K562 (cell line): ENCODE data around the gene RITA1. TPM values are rescaled to one million over a fixed set of nuclear protein-coding genes. Genes with fewer than 3 reads are reported as not detected.

Experiments
- ATAC-seq: fragments of 200-7000 bp; cut with Tn5 transposase; 3 replicates; pipeline ENCODE4 v1.9.1; 2020; ENCODE audit warnings: moderate library complexity
- BruUV-seq: library from RNA; stranded (reverse); fragments of 400-500 nt; replicated peaks from 2 replicates; lab custom pipeline; 2021; lab: Mats Ljungman, UMichigan
- CTCF ChIA-PET: fragments of 300-600 bp; formaldehyde crosslinking; extraction: SDS; loops from one replicate; lab custom pipeline; 2021; ENCODE audit warnings: low intra/inter-chr PET ratio; lab: Yijun Ruan, JAX
- POLR2A ChIA-PET: fragments of 300-600, 350-650 bp; sonication (Branson Sonifier 250); formaldehyde crosslinking; extraction: SDS; loops from one replicate; lab custom pipeline; 2021; ENCODE audit warnings: antibody characterized with exemption, inconsistent platforms; lab: Yijun Ruan, JAX
- DNase-seq, 4 experiments: peaks; one replicate each; pipeline versions ENCODE4 v3.0.0 to v3.0.0-alpha.2; 2011 to 2018; ENCODE audit warnings: low spot score in 3 of 4, mixed read lengths in 3 of 4; ENCODE audit errors: extremely low read depth in 1 of 4
- FAIRE-seq: peaks from 2 replicates; lab custom pipeline; 2011; peaks lifted over from hg19 to GRCh38; lab: Jason Lieb, UNC
- H2AFZ ChIP-seq: 2 replicates; pipeline ENCODE4 v1.6.0; 2011; ENCODE audit warnings: low read depth, low read length, control low read depth, inconsistent platforms
- H3K27ac ChIP-seq: fragments of 200-600 bp; 3 replicates; pipeline ENCODE4 v1.8.0; 2011; ENCODE audit warnings: low read depth, mild to moderate bottlenecking, control low read depth, inconsistent platforms, low read length, moderate library complexity, mixed read lengths; ENCODE audit errors: extremely low read depth
- H3K27me3 ChIP-seq, 2 experiments: fragments of 300-600 bp in 1 of 2; 2 replicates in 1 of 2; 3 replicates in 1 of 2; pipeline versions ENCODE4 v1.6.0 to v1.8.0; 2011; ENCODE audit warnings: inconsistent platforms in 2 of 2, low read length in 2 of 2, mild to moderate bottlenecking in 1 of 2, mixed read lengths in 1 of 2, moderate library complexity in 1 of 2; ENCODE audit not compliant: control insufficient read depth in 2 of 2, insufficient read depth in 2 of 2
- H3K36me3 ChIP-seq: fragments of 300-600 bp; 3 replicates; pipeline ENCODE4 v1.8.0; 2011; ENCODE audit warnings: mild to moderate bottlenecking, low read length, inconsistent platforms; ENCODE audit not compliant: control insufficient read depth, insufficient read depth
- H3K4me1 ChIP-seq, 2 experiments: fragments of 200-600 bp in 1 of 2; replicated peaks in 1 of 2; 2 replicates in 1 of 2; 3 replicates in 1 of 2; pipeline versions ENCODE4 v1.5.1 to v1.8.0; 2011; ENCODE audit warnings: inconsistent platforms in 2 of 2, low read length in 2 of 2, mild to moderate bottlenecking in 1 of 2, mixed read lengths in 1 of 2, moderate library complexity in 1 of 2; ENCODE audit not compliant: control insufficient read depth in 2 of 2, insufficient read depth in 2 of 2
- H3K4me2 ChIP-seq: 2 replicates; pipeline ENCODE4 v1.6.1; 2011; ENCODE audit warnings: low read length, control low read depth, inconsistent platforms, mixed read lengths; ENCODE audit not compliant: insufficient read depth
- H3K4me3 ChIP-seq: fragments of 200-600 bp; sonication (generic), shearing (Covaris generic); 2 replicates; pipeline ENCODE4 v1.5.1; 2016; ENCODE audit warnings: control low read depth, inconsistent platforms
- H3K79me2 ChIP-seq: fragments of 200-600 bp; 3 replicates; pipeline ENCODE4 v1.8.0; 2011; ENCODE audit warnings: low read length, inconsistent platforms; ENCODE audit not compliant: control insufficient read depth, insufficient read depth
- H3K9ac ChIP-seq, 2 experiments: 2 replicates each; pipeline versions ENCODE4 v1.6.0 to v1.6.1; 2011; ENCODE audit warnings: low read depth in 2 of 2, low read length in 2 of 2, control low read depth in 1 of 2, inconsistent platforms in 1 of 2, mild to moderate bottlenecking in 1 of 2, mixed read lengths in 1 of 2; ENCODE audit not compliant: insufficient read depth in 1 of 2
- H3K9me1 ChIP-seq: one replicate; pipeline ENCODE4 v1.6.0; 2011; ENCODE audit warnings: inconsistent platforms, mild to moderate bottlenecking, low read length, moderate library complexity; ENCODE audit not compliant: control insufficient read depth, insufficient read depth
- H3K9me3 ChIP-seq: replicated peaks from 2 replicates; pipeline ENCODE4 v1.5.1; 2011; ENCODE audit warnings: low read depth, low read length, inconsistent platforms; ENCODE audit not compliant: control insufficient read depth, insufficient read depth
- H4K20me1 ChIP-seq: replicated peaks from 2 replicates; pipeline ENCODE4 v1.6.1; 2011; ENCODE audit warnings: low read length, inconsistent platforms, mixed read lengths; ENCODE audit not compliant: control insufficient read depth, insufficient read depth
- ATF6 ChIP-seq: sonication (generic); formaldehyde crosslinking; IDR thresholded peaks from 2 replicates; pipeline ENCODE4 v1.4.0; 2020; ENCODE audit warnings: mild to moderate bottlenecking, missing genetic modification reagents
- BRD4 ChIP-seq: fragments of 200-600 bp; sonication (generic); IDR thresholded peaks from 2 replicates; pipeline ENCODE4 v1.6.1; 2017; ENCODE audit warnings: inconsistent platforms
- CBFB ChIP-seq: sonication (generic); formaldehyde crosslinking; IDR thresholded peaks from 2 replicates; pipeline ENCODE4 v1.4.0; 2020; ENCODE audit warnings: mild to moderate bottlenecking, missing genetic modification reagents
- CHD2 ChIP-seq: IDR thresholded peaks from 2 replicates; pipeline ENCODE4 v1.6.1; 2011; ENCODE audit warnings: low read depth, low read length
- E2F3 ChIP-seq: fragments of 250-450 bp; sonication (Bioruptor Pico); IDR thresholded peaks from 2 replicates; pipeline ENCODE4 v1.4.0; 2020; ENCODE audit warnings: mild to moderate bottlenecking
- HDAC2 ChIP-seq: fragments of 450-650 bp; IDR thresholded peaks from 2 replicates; pipeline ENCODE4 v1.6.1; 2016; ENCODE audit warnings: mild to moderate bottlenecking
- HMG20A ChIP-seq: fragments of 450-650 bp; formaldehyde crosslinking; conservative IDR thresholded peaks from 2 replicates; pipeline ENCODE4 v1.4.0; 2020; ENCODE audit warnings: mild to moderate bottlenecking, mixed read lengths
- JUNB ChIP-seq: fragments of 450-650 bp; formaldehyde crosslinking; conservative IDR thresholded peaks from 2 replicates; pipeline ENCODE4 v1.4.0; 2020; ENCODE audit warnings: mild to moderate bottlenecking
- NFE2 ChIP-seq: IDR thresholded peaks from 2 replicates; pipeline ENCODE4 v1.6.1; 2014; ENCODE audit warnings: antibody characterized with exemption, low read depth
- NFIX ChIP-seq: fragments of 250-450 bp; sonication (Bioruptor Pico); IDR thresholded peaks from 2 replicates; pipeline ENCODE4 v1.4.0; 2020; ENCODE audit warnings: low read depth, mild to moderate bottlenecking, moderate library complexity
- NFYB ChIP-seq: IDR thresholded peaks from 2 replicates; pipeline ENCODE4 v1.6.1; 2011; ENCODE audit warnings: mild to moderate bottlenecking, moderate library complexity; ENCODE audit not compliant: insufficient read length; ENCODE audit errors: extremely low read depth
- PCBP1 ChIP-seq: fragments of 200-400 bp; formaldehyde crosslinking; IDR thresholded peaks from 2 replicates; pipeline ENCODE4 v1.6.1; 2018; ENCODE audit warnings: mild to moderate bottlenecking, low read depth, low read length; ENCODE audit not compliant: poor library complexity, severe bottlenecking
- RHOXF2B ChIP-seq: fragments of 250-450 bp; sonication (Bioruptor Pico); conservative IDR thresholded peaks from 2 replicates; pipeline ENCODE4 v1.5.1; 2021
- SMARCB1 ChIP-seq: IDR thresholded peaks from 2 replicates; pipeline ENCODE4 v1.6.1; 2011; ENCODE audit warnings: improper control_type of control experiment, low read depth; ENCODE audit not compliant: insufficient read length
- SREBF2 ChIP-seq: sonication (generic); formaldehyde crosslinking; IDR thresholded peaks from 2 replicates; pipeline ENCODE4 v1.4.0; 2020; ENCODE audit warnings: mild to moderate bottlenecking, missing genetic modification reagents
- ZBTB7A ChIP-seq: IDR thresholded peaks from 2 replicates; pipeline ENCODE4 v1.6.1; 2011; ENCODE audit warnings: low read depth, mild to moderate bottlenecking, low read length, moderate library complexity, borderline replicate concordance; ENCODE audit not compliant: control insufficient read depth
- WGBS: fragments of 100-300 bp; shearing (Covaris generic); methylation state at CpG from one replicate; pipeline ENCODE4 v1.1.6; 2016; ENCODE audit warnings: low coverage, mixed read lengths; ENCODE audit not compliant: insufficient coverage; ENCODE audit errors: missing lambda C conversion rate; 5-methylcytosine and 5-hydroxymethylcytosine counted together
- in situ Hi-C: fragments of 300-500 bp; cut with MboI; formaldehyde crosslinking; loops from 4 replicates; pipeline ENCODE4 v1.15.0; 2018; ENCODE audit warnings: inconsistent platforms, mixed read lengths
- intact Hi-C: fragments of 100-400 bp; cut with micrococcal nuclease; formaldehyde crosslinking; loops from 2 replicates; pipeline ENCODE4 v1.14.2; 2022
- polyA plus RNA-seq, 8 experiments: library from polyadenylated mRNA; depleted of rRNA in 4 of 8; stranded (reverse) in 5 of 8; unstranded in 3 of 8; fragments of >200 nt; fragmentation: Nextera tagmentation in 2 of 8; fragmentation: Illumina TruSeq in 1 of 8; extraction: Ambion mirVana in 2 of 8; extraction: Trizol in 1 of 8; gene quantifications; 2 replicates each; pipeline versions ENCODE4 v1.2.1 to v1.2.3, GENCODE V29; 2011 to 2014; ENCODE audit warnings: inconsistent platforms in 1 of 8, missing spikeins in 1 of 8
- total RNA-seq, 7 experiments: library from RNA; depleted of rRNA in 6 of 7; stranded (reverse); fragments of >200 nt in 6 of 7; fragmentation: Illumina TruSeq in 2 of 7; extraction: Trizol in 2 of 7; gene quantifications; 2 replicates each; pipeline versions ENCODE4 v1.2.1 to v1.2.3, GENCODE V29; 2011 to 2021; ENCODE audit warnings: low replicate concordance in 1 of 7

Gene RITA1
- total and polyA plus RNA-seq, 9 of the 15 experiments (the other 6 are each of a cell fraction or from before 2014, with no cell fraction given), result 2.8 to 40.4 (median 18.0) TPM

- TF ChIP-seq ZBTB7A, result no peak
- TF ChIP-seq JUNB (CRISPR knock-in tag), result no peak
- no peak for TF ChIP-seq ATF6 (CRISPR knock-in tag)
- TF ChIP-seq E2F3, result no peak
Observed at GRCh38 chr12:113194971-113195391, 9.5 kb downstream of the RITA1 start (continued).

- H4K20me1 ChIP-seq, result peaks cover 4% of the 10 kb centered on the region; the same call in 1 of the 2 replicates
- ATAC-seq (no peak), FAIRE-seq (no peak), DNase-seq (peak in 1 of 4 experiments; percentile 10)
- no peak overlapping the region for H2AFZ ChIP-seq
- POLR2A ChIA-PET, result interaction anchor here (0.8 to 1.7 kb wide), 3 partner anchors 17 to 36 kb away, joined by 3 to 5 read pairs (median 4); partner anchors contain the start of gene TPCN1
- CTCF ChIA-PET, result no interaction called here
- WGBS, result 79% methylated on average over 10 of the region's 13 CpGs
- no peaks in the 10 kb centered on the region for H3K27me3 ChIP-seq
- intact Hi-C loops (loop anchor here (5.0 kb wide), 2 partner anchors 42 to 92 kb away; no protein-coding TSS in a partner anchor), in situ Hi-C loops (loop anchor here (5.0 to 25.0 kb wide), 3 partner anchors 87 to 449 kb away; partner anchors contain the start of genes SDS and SDSL)
- H3K9me3 ChIP-seq, result no peaks in the 10 kb centered on the region
- no peak overlapping the region for H3K4me3 ChIP-seq
- no peaks in the 10 kb centered on the region for H3K9me1 ChIP-seq
- H3K4me2 ChIP-seq, result no peak overlapping the region
- peak overlapping the region in 1 of 2 experiments; percentile 47; a peak in 1 of 4 replicates for H3K9ac ChIP-seq
- peaks cover 7 to 26% of the 10 kb centered on the region in 2 experiments for H3K4me1 ChIP-seq
- peaks cover 24% of the 10 kb centered on the region; the same call in 1 of the 3 replicates for H3K36me3 ChIP-seq
- no TSS peak for BruUV-seq
- no peak overlapping the region for H3K27ac ChIP-seq
- no peaks in the 10 kb centered on the region for H3K79me2 ChIP-seq
- TF ChIP-seq SMARCB1, result no peak
- no peak for TF ChIP-seq RHOXF2B (CRISPR knock-in tag)
- TF ChIP-seq HMG20A, result no peak
- TF ChIP-seq HDAC2, result no peak
- no peak for TF ChIP-seq CBFB
- no peak for TF ChIP-seq PCBP1
- TF ChIP-seq SREBF2 (CRISPR knock-in tag), result no peak
- no peak for TF ChIP-seq NFIX (CRISPR knock-in tag)
- no peak for TF ChIP-seq NFYB
- no peak for TF ChIP-seq BRD4
- TF ChIP-seq CHD2, result no peak
- no peak for TF ChIP-seq NFE2
Observed at GRCh38 chr12:113195598-113195997, 10.1 kb downstream of the RITA1 start.
